Astrocyte (in vitro differentiated cells and primary cell): ENCODE data around the gene SETD1A. TPM values are rescaled to one million over a fixed set of nuclear protein-coding genes. Genes with fewer than 3 reads are reported as not detected.
"Not testable (repeated sequence)": the region's sequence is repeated elsewhere in the genome, so short reads cannot be mapped to it uniquely, and the experiment has no call there.

Experiments used
- DNase-seq: peaks from one replicate; pipeline ENCODE4 v3.0.0-alpha.2; 2010; ENCODE audit warnings: low read depth
- FAIRE-seq: peaks from 2 replicates; lab custom pipeline; 2011; peaks lifted over from hg19 to GRCh38; lab: Jason Lieb, UNC
- H2AFZ ChIP-seq: 2 replicates; pipeline ENCODE4 v1.6.0; 2012; ENCODE audit warnings: low read depth, low read length, inconsistent platforms
- H3K27ac ChIP-seq: 2 replicates; pipeline ENCODE4 v1.5.1; 2011; ENCODE audit warnings: low read depth, low read length, inconsistent platforms
- H3K27me3 ChIP-seq: 2 replicates; pipeline ENCODE4 v1.6.0; 2011; ENCODE audit warnings: low read length, inconsistent platforms; ENCODE audit not compliant: insufficient read depth
- H3K36me3 ChIP-seq: 2 replicates; pipeline ENCODE4 v1.5.1; 2011; ENCODE audit warnings: low read length, inconsistent platforms; ENCODE audit not compliant: insufficient read depth
- H3K4me1 ChIP-seq: 2 replicates; pipeline ENCODE4 v1.5.1; 2011; ENCODE audit warnings: low read length, inconsistent platforms; ENCODE audit not compliant: insufficient read depth
- H3K4me2 ChIP-seq: 2 replicates; pipeline ENCODE4 v1.6.0; 2012; ENCODE audit warnings: low read length, inconsistent platforms
- H3K4me3 ChIP-seq: 2 replicates; pipeline ENCODE4 v1.5.1; 2011; ENCODE audit warnings: low read depth, mild to moderate bottlenecking, low read length, inconsistent platforms; ENCODE audit not compliant: insufficient read depth
- H3K79me2 ChIP-seq: 2 replicates; pipeline ENCODE4 v1.6.0; 2012; ENCODE audit warnings: mild to moderate bottlenecking, low read length, inconsistent platforms; ENCODE audit not compliant: insufficient read depth
- H3K9ac ChIP-seq: 2 replicates; pipeline ENCODE4 v1.6.0; 2012; ENCODE audit warnings: mild to moderate bottlenecking, low read length, inconsistent platforms
- H3K9me3 ChIP-seq: 2 replicates; pipeline ENCODE4 v1.5.1; 2012; ENCODE audit warnings: low read depth, mild to moderate bottlenecking, low read length, inconsistent platforms; ENCODE audit not compliant: insufficient read depth
- H4K20me1 ChIP-seq: 2 replicates; pipeline ENCODE4 v1.6.0; 2012; ENCODE audit warnings: low read length, inconsistent platforms; ENCODE audit not compliant: insufficient read depth
- H3K27ac Mint-ChIP-seq: one replicate; pipeline ENCODE4 v1.8.0; 2021; ENCODE audit warnings: mild to moderate bottlenecking, mixed read lengths; ENCODE audit not compliant: unreplicated experiment
- H3K27me3 Mint-ChIP-seq: one replicate; pipeline ENCODE4 v1.8.0; 2021; ENCODE audit warnings: low read depth, mixed read lengths; ENCODE audit not compliant: unreplicated experiment
- H3K36me3 Mint-ChIP-seq: one replicate; pipeline ENCODE4 v1.8.0; 2021; ENCODE audit warnings: low read depth, mixed read lengths; ENCODE audit not compliant: unreplicated experiment
- H3K4me1 Mint-ChIP-seq: one replicate; pipeline ENCODE4 v1.8.0; 2021; ENCODE audit warnings: low read depth, mixed read lengths; ENCODE audit not compliant: unreplicated experiment
- H3K4me3 Mint-ChIP-seq: one replicate; pipeline ENCODE4 v1.8.0; 2021; ENCODE audit warnings: mild to moderate bottlenecking, moderate library complexity, mixed read lengths; ENCODE audit not compliant: unreplicated experiment
- H3K9me3 Mint-ChIP-seq: one replicate; pipeline ENCODE4 v1.8.0; 2021; ENCODE audit warnings: mild to moderate bottlenecking, mixed read lengths; ENCODE audit not compliant: unreplicated experiment
- EZH2 ChIP-seq: IDR thresholded peaks from 2 replicates; pipeline ENCODE4 v1.6.1; 2012; ENCODE audit warnings: mild to moderate bottlenecking, low read length, inconsistent platforms; ENCODE audit not compliant: insufficient read depth
- total RNA-seq: library from RNA; stranded (reverse); gene quantifications from 2 replicates; pipeline ENCODE4 v1.2.1, GENCODE V29; 2021
- TF ChIP-seq, protein P1 (sequence below): IDR thresholded peaks from 2 replicates; pipeline ENCODE4 v1.5.1; 2011; ENCODE audit warnings: low read depth, mild to moderate bottlenecking, inconsistent platforms, low read length, moderate library complexity; ENCODE audit not compliant: insufficient read depth

Gene SETD1A
- total RNA-seq, 1 donor from 2014 or later = 18.7 TPM

DNA sequence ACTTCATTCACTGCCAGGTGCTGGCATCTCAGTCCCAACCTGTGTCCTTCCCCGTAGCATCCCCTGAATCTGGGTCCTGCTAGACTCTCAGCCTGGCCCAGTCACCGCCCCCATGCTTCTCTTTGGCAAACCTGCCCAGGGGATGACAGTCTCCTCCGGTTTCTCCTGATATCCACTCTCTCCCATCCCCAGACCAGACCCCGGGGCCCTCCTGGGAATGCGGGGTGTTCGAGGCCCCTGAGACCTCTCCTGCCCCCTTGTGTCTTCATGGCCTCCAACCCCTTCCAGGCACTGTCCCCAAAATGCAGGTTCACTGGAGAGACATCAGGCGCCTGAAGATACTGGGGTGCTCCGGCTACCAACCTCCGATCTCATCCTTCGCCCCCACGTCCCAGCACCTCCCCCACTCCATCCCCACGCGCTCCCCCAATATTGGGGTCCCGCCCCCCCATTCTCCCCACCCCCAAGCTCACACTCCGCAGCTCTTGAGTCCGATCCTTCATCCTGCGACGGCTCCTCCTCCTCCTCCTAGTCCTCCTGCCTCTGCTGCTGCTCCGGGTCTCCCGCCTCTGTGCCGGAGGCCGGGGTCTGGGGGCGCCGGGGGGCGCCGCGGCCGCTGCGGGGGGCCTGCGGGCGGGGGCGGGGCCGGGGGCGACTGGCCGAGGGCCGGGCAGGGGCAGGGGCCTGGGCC, 52.5 kb downstream of the SETD1A start:
- peaks cover 1% of the 10 kb centered on the region for H4K20me1 ChIP-seq
- H3K4me2 ChIP-seq = peak overlapping the region; percentile 89
- H3K4me1 ChIP-seq = peaks cover 31% of the 10 kb centered on the region
- Mint-ChIP-seq H3K36me3 (no peaks in the 10 kb centered on the region), H3K27ac (peak overlapping the region; percentile 81), H3K9me3 (no peaks in the 10 kb centered on the region), H3K27me3 (peaks cover 23% of the 10 kb centered on the region), H3K4me1 (peaks cover 34% of the 10 kb centered on the region), H3K4me3 (peak overlapping the region; percentile 90)
- H3K27ac ChIP-seq = peak overlapping the region; percentile 80
- no peaks in the 10 kb centered on the region for H3K27me3 ChIP-seq
- DNase-seq (no peak), FAIRE-seq (no peak)
- peaks cover 40% of the 10 kb centered on the region for H3K79me2 ChIP-seq
- peak overlapping the region; percentile 72 for H3K4me3 ChIP-seq
- no peaks in the 10 kb centered on the region for H3K9me3 ChIP-seq
- no peaks in the 10 kb centered on the region for H3K36me3 ChIP-seq
- TF ChIP-seq, protein P1, sequence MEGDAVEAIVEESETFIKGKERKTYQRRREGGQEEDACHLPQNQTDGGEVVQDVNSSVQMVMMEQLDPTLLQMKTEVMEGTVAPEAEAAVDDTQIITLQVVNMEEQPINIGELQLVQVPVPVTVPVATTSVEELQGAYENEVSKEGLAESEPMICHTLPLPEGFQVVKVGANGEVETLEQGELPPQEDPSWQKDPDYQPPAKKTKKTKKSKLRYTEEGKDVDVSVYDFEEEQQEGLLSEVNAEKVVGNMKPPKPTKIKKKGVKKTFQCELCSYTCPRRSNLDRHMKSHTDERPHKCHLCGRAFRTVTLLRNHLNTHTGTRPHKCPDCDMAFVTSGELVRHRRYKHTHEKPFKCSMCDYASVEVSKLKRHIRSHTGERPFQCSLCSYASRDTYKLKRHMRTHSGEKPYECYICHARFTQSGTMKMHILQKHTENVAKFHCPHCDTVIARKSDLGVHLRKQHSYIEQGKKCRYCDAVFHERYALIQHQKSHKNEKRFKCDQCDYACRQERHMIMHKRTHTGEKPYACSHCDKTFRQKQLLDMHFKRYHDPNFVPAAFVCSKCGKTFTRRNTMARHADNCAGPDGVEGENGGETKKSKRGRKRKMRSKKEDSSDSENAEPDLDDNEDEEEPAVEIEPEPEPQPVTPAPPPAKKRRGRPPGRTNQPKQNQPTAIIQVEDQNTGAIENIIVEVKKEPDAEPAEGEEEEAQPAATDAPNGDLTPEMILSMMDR = no peak
- TF ChIP-seq EZH2 = no peak
- peak overlapping the region; percentile 71 for H3K9ac ChIP-seq
- peak overlapping the region; percentile 41 for H2AFZ ChIP-seq

DNA sequence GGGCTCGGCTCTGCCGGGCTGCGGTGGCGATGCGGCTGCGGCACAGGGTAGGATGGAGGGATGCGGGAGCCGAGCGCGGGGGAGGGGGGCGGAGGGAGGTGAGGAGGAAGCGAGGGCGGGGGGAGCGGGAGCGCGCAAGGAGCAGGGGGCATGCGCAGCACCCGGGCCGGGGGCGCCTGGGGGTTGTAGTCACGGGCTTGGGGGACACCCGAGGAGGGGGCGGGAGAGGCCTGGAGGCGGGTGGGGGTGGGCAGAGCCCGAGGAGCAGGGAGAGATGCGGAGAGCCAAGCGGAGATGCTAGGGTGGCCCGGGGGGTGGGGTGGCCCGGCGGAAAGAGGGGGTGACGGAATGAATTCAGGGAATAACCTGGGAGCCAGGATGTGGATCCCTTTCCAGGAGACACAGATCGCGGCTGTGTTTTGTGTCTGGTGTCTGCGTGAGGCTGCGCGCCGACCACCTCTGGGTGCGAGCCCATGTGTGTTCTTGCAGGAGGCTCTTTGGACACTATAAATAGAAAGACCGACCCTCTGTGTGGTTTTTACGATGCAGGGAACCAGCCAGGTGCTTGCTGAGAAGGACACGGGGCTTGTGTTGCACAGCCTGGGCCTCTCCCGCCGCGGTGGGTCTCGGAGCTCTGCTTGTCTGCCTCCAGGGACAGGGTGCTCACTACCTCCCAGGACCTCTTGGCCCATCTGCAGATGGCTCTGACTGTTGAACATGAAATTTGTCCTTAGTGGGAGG, 53.2 kb downstream of the SETD1A start, which contains the start of gene STX1B:
STX1B (minus strand) TSS at position 54 of the 741 bp plus-strand sequence. CDS start 242 bp downstream, outside the sequence.
- Histone ChIP-seq H3K9me3 (no peaks in the 10 kb centered on the region), H3K4me2 (peak within 1 kb of the TSS; percentile 89), H2AFZ (peak within 1 kb of the TSS; percentile 75), H3K27me3 (no peaks in the 10 kb centered on the region), H4K20me1 (no peaks in the 10 kb centered on the region), H3K4me3 (peak within 1 kb of the TSS; percentile 72), H3K4me1 (peaks cover 31% of the 10 kb centered on the region), H3K36me3 (no peaks in the 10 kb centered on the region), H3K79me2 (peaks cover 34% of the 10 kb centered on the region), H3K9ac (peak within 1 kb of the TSS; percentile 71), H3K27ac (peak within 1 kb of the TSS; percentile 80)
- H3K4me1 Mint-ChIP-seq = peaks cover 31% of the 10 kb centered on the region
- H3K27me3 Mint-ChIP-seq = peaks cover 23% of the 10 kb centered on the region
- FAIRE-seq (no peak), DNase-seq (no peak)
- H3K27ac Mint-ChIP-seq = peak within 1 kb of the TSS; percentile 81
- H3K4me3 Mint-ChIP-seq = peak within 1 kb of the TSS; percentile 90
- TF ChIP-seq, protein P1 = no peak
- no peak for TF ChIP-seq EZH2
- no peaks in the 10 kb centered on the region for H3K9me3 Mint-ChIP-seq
- H3K36me3 Mint-ChIP-seq = no peaks in the 10 kb centered on the region

DNA sequence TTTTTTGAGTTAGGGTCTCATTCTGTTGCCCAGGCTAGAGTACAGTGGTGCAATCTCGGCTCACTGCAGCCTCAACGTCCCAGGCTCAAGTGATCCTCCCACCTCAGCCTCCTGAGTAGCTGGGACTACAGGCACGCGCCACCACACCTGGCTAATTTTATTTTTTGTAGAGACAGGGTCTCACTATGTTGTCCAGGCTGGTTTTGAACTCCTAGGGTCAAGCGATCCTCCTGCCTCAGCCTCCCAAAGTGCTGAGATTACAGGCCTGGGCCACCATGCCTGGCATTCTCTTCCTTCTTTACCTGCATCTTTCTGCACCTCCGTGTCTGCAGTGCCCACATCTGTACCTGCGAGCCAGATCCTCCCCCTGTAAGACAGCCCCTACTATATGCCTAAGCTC, 54.3 kb downstream of the SETD1A start:
- H3K9me3 Mint-ChIP-seq, H3K4me2 ChIP-seq, H3K36me3 ChIP-seq, H3K27ac ChIP-seq, H4K20me1 ChIP-seq, H3K9me3 ChIP-seq, H3K27me3 ChIP-seq, H3K27ac Mint-ChIP-seq, H3K36me3 Mint-ChIP-seq, H3K4me3 ChIP-seq, H3K9ac ChIP-seq, FAIRE-seq, DNase-seq, H2AFZ ChIP-seq: not testable (repeated sequence)
- H3K4me1 Mint-ChIP-seq = peaks cover 21% of the 10 kb centered on the region
- H3K4me1 ChIP-seq = peaks cover 31% of the 10 kb centered on the region
- H3K79me2 ChIP-seq = peaks cover 28% of the 10 kb centered on the region
- peaks cover 26% of the 10 kb centered on the region for H3K27me3 Mint-ChIP-seq
- H3K4me3 Mint-ChIP-seq = peak overlapping the region; percentile 85

DNA sequence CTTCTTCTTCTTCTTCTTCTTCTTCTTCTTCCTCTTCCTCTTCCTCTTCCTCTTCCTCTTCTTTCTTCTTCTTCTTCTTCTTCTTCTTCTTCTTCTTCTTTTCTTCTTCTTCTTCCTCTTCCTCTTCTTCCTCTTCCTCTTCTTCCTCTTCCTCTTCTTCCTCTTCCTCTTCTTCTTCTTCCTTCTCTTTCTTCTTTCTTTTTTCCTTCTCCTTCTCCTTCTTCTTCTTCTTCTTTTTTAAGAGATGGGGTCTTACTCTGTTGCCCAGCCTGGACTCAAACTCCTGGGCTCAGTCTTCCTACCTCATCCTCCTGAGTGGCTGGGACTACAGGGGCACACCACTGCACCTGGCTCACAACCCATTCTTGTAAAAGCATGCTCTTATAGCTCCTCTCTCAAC, 55.7 kb downstream of the SETD1A start:
- not testable (repeated sequence) for H3K4me3 Mint-ChIP-seq, H3K4me3 ChIP-seq, FAIRE-seq, H3K36me3 ChIP-seq, H3K4me2 ChIP-seq, H2AFZ ChIP-seq, H3K9me3 ChIP-seq, H3K27ac Mint-ChIP-seq, H3K9ac ChIP-seq, H3K9me3 Mint-ChIP-seq, H3K27me3 ChIP-seq, H3K36me3 Mint-ChIP-seq, H4K20me1 ChIP-seq, H3K27ac ChIP-seq, DNase-seq
- peaks cover 26% of the 10 kb centered on the region for H3K27me3 Mint-ChIP-seq
- peaks cover 15% of the 10 kb centered on the region for H3K4me1 Mint-ChIP-seq
- Histone ChIP-seq H3K4me1 (peaks cover 20% of the 10 kb centered on the region), H3K79me2 (peaks cover 19% of the 10 kb centered on the region)
